ENCODE measurements around the gene NPEPPS.

NPEPPS gene

DNA sequence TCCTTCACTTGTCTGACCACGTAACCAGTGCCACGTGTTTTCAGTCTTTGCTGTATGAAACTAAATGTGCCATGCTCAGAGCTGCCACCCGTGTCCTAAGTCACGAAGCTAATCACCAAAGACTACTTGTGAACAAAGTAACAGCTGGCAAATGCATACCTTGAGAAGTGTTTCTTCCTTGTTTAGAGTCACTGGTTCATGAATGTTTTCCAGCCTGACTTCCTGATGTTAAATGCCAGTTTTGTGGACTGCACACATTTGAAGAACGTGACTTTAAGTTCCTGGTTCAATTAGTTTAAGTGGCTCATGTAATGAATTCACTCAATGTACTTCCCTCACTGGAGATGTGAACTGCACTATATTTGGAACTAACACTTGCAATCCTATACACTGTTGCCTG lies 98.9 kb downstream of the NPEPPS start:
- no peak for DNase-seq (ENCODE audit: low read depth)

DNA sequence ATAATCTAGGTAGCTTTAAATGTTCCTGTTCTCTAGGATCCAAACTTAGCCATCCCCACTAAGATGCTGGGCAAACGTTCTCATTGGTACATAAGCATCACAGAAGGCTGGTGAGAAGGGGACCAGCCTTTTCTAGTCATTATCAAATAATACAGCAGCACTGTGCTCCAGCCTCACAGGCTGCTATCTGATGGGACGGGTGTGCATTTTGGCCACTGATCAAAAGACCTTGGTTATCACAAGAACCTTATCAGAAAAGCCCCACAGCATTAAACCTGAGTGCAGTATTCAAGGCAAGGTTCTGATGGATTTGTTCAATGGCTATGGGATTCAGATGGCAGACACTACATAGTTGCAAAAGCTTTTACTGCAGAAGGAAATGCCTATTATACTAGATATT lies 99.7 kb downstream of the NPEPPS start:
- no peak for DNase-seq (ENCODE audit: low read depth)

DNA sequence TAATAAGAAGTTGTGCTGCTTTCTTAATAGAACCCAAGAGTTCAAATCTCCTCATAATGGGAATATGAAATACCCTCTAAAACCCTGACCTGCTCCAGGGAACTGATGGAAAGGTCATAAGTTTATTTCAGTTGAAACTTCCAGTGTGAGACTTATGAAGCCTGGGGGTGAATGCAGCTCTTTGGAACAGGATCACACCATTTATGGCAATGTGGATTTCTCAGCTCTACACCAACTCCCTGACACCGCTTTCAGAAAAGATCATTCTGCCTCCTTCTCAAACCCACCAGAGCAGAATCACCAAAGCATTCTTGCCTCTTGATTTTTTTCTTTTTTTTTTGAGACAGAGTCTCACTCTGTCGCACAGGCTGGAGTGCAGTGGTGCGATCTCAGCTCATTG lies 102.1 kb downstream of the NPEPPS start:
- no peak for DNase-seq (ENCODE audit: low read depth)

GRCh38 chr17:47633996-47634395 lies 103.1 kb downstream of the NPEPPS start:
- DNase-seq (ENCODE audit: low read depth): no peak

- no peak for DNase-seq (ENCODE audit: low read depth)
Observed at GRCh38 chr17:47634870-47635269, 104.0 kb downstream of the NPEPPS start.

DNA sequence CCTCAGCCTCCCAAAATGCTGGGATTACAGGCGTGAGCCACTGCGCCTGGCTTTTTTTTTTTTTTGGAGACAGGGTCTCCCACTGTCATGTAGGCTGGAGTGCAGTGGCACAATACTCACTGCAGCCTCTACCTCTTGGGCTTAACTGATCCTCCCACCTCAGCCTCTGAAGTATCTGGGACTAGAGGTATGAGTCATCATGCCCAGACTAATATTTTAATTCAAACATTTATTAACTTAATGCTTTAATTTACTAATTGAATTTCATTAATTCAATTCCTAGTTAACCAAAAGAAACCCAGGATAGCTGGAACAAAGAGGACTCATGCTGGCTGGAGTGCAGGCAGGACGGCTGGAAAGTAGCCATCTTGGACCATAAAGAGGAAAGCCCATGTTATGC lies 104.8 kb downstream of the NPEPPS start:
- no peak for DNase-seq (ENCODE audit: low read depth)

DNA sequence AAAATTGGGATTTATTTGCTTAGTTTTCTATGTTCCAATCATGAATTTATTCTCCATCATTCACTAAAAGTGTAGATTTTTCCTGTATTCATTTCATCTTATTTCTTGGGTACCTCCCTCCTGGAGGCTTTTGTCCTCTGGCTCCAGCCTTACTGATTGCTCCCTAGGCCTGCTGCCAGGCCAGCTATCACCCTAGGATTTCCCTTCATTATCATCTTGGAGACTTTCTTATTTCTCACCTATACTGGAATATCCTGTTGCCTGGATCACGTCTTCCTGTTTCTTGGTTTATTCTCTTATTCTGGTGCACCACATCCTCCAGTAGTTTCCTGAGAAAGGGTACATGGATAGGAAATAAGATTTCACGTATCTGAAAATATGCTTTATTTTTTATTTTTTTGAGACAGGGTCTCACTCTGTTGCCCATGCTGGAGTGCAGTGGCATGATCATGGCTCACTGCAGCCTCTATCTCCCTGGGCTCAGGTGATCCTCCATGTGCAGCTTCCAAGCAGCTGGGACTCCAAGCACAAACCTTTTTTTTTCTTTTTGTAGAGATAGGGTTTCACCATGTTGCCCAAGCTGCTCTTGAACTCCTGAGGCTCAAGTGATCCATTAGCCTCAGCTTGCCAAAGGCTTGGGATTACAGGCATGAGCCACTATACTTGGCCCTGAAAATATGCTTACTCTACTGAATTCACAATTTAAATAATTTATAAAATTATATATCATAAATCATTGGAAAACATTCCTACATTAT lies 105.5 kb downstream of the NPEPPS start:
- no peak for DNase-seq (ENCODE audit: low read depth)

DNA sequence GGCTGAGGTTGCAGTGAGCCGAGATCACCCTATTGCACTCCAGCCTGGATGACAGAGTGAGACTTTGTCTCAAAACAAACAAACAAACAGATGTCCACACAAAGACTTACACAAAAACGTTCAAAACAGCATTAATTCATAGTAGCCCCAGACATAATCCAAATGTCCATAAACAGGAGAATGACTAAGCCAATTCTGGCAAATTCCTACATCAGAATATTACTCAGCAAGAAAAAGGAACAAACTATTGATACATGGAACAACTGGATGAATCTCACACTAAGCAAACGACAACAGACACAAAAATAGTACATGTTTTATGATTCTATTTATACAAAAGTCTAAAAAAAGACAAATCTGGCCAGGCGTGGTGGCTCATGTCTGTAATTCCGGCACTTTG lies 108.0 kb downstream of the NPEPPS start:
- DNase-seq (ENCODE audit: low read depth): no peak

- DNase-seq (ENCODE audit: low read depth): no peak
Observed at GRCh38 chr17:47640076-47640475, 109.2 kb downstream of the NPEPPS start.

- no peak for DNase-seq (ENCODE audit: low read depth)
Observed at GRCh38 chr17:47641202-47641601, 110.3 kb downstream of the NPEPPS start.

DNA sequence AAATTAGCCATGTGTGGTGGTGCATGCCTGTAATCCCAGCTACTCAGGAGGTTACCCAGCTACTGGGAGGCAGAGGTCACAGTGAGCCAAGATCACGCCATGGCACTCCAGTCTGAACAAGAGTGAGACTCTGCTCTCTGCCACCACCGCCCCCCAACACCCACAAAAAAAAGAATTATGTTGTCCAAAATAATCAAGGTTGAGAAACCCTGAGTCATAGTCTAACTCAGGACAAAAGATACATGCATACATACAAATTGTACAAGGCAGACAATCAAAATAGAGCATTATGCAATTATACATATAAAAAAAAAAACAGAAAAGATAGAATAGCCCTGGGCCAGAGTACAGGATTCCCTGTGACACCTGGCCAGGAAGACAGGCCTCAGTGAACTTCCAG lies 112.2 kb downstream of the NPEPPS start:
- DNase-seq (ENCODE audit: low read depth): no peak

- no peak for DNase-seq (ENCODE audit: low read depth)
Observed at GRCh38 chr17:47644324-47644723, 113.4 kb downstream of the NPEPPS start.

GRCh38 chr17:47649153-47649971 lies 118.5 kb downstream of the NPEPPS start, which contains the start of gene KPNB1:
Gene KPNB1, plus strand, starts transcription at chr17:47649919. Its CDS starts 326 bp downstream, at chr17:47650245.
- DNase-seq (ENCODE audit: low read depth): peak; percentile 98

- DNase-seq (ENCODE audit: low read depth): no peak
Observed at GRCh38 chr17:47649972-47650524, 119.1 kb downstream of the NPEPPS start.

GRCh38 chr17:47650525-47651522 lies 119.9 kb downstream of the NPEPPS start:
- DNase-seq (ENCODE audit: low read depth): peak; percentile 88

GRCh38 chr17:47651704-47652103 lies 120.8 kb downstream of the NPEPPS start:
- DNase-seq (ENCODE audit: low read depth): no peak

DNA sequence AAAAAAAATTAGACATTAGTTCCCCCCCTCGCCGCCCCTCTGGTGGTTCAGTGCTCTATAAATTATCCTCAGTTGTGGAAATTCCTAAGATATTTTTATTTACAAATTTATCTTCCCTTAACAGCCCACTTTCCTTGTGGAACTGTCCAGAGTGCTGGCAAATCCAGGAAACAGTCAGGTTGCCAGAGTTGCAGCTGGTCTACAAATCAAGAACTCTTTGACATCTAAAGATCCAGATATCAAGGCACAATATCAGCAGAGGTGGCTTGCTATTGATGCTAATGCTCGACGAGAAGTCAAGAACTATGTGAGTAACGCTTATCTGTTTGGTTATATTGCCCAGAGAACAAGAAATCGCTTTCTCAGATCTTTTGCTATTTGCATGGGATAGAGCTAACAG lies 121.7 kb downstream of the NPEPPS start:
- no peak for DNase-seq (ENCODE audit: low read depth)

DNA sequence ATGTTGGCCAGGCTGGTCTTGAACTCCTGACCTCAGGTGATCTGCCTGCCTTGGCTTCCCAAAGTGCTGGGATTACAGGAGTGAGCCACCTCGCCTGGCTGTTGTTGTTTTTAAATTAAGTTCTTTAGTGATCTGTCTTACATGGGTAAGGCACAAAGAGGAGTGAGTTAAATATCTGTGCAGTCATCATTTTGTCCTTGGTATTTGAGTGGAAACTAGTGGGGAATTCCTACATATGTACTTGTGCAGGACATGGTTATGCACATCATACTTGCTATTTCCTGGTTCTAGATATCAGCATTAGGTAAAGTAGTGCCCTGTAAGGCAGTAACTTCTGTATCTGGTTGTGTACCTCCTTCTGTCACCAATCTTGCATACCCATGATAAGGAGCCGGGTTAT lies 122.5 kb downstream of the NPEPPS start:
- DNase-seq (ENCODE audit: low read depth): no peak

- no peak for DNase-seq (ENCODE audit: low read depth)
Observed at GRCh38 chr17:47654991-47655390, 124.1 kb downstream of the NPEPPS start.

GRCh38 chr17:47660064-47660492 lies 129.2 kb downstream of the NPEPPS start:
- no peak for DNase-seq (ENCODE audit: low read depth)

- peak; percentile 37 for DNase-seq (ENCODE audit: low read depth)
Observed at GRCh38 chr17:47663912-47664623, 133.2 kb downstream of the NPEPPS start.
